Fibroblast of peridontal ligament (primary cell): ENCODE data around the gene ATP6V0B.

Source experiments
- DNase-seq: peaks from one replicate; pipeline ENCODE4 v3.0.0-alpha.2; 2010; ENCODE audit errors: extremely low read depth

Gene ATP6V0B

GRCh38 chr1:43969746-43970466, 4.9 kb upstream of the ATP6V0B start, which contains the start of gene DPH2:
TSS of gene DPH2 (plus strand) at chr1:43970010. CDS start at chr1:43970176, 166 bp downstream.
- DNase-seq: peak; percentile 95

- DNase-seq: no peak
Measured at GRCh38 chr1:43970502-43970901, 4.3 kb upstream of the ATP6V0B start.

GRCh38 chr1:43970911-43971310, 3.8 kb upstream of the ATP6V0B start:
- no peak for DNase-seq

- DNase-seq: no peak
Measured at GRCh38 chr1:43971336-43971980, 3.3 kb upstream of the ATP6V0B start.

- DNase-seq: peak; percentile 26
Measured at GRCh38 chr1:43973981-43974442, 748 bp upstream of the ATP6V0B start.

GRCh38 chr1:43975249-43975961, 645 bp downstream of the ATP6V0B start:
- DNase-seq: peak; percentile 15

- DNase-seq: no peak
Measured at GRCh38 chr1:43976045-43976444, 1.3 kb downstream of the ATP6V0B start.

- DNase-seq: no peak
Measured at GRCh38 chr1:43976890-43977289, 2.1 kb downstream of the ATP6V0B start.

GRCh38 chr1:43977376-43978263, 2.9 kb downstream of the ATP6V0B start:
- no peak for DNase-seq

GRCh38 chr1:43978264-43978550, 3.4 kb downstream of the ATP6V0B start:
- DNase-seq: no peak

GRCh38 chr1:43978551-43979260, 3.9 kb downstream of the ATP6V0B start, which contains the start of gene B4GALT2:
TSS of gene B4GALT2 (plus strand) at chr1:43979210. CDS start at chr1:43981161, 1,951 bp downstream.
- DNase-seq: peak; percentile 13

GRCh38 chr1:43979261-43979527, 4.4 kb downstream of the ATP6V0B start:
- no peak for DNase-seq

GRCh38 chr1:43979528-43980254, 4.9 kb downstream of the ATP6V0B start:
- peak; percentile 43 for DNase-seq

- DNase-seq: no peak
Measured at GRCh38 chr1:43980255-43981134, 5.7 kb downstream of the ATP6V0B start.

GRCh38 chr1:43981135-43981491, 6.4 kb downstream of the ATP6V0B start:
- no peak for DNase-seq

GRCh38 chr1:43981636-43982035, 6.9 kb downstream of the ATP6V0B start:
- DNase-seq: no peak

GRCh38 chr1:43982241-43982640, 7.5 kb downstream of the ATP6V0B start:
- no peak for DNase-seq

GRCh38 chr1:43982808-43983207, 8.0 kb downstream of the ATP6V0B start:
- no peak for DNase-seq

- DNase-seq: no peak
Measured at GRCh38 chr1:43983253-43983899, 8.6 kb downstream of the ATP6V0B start.
